Adrenal gland (tissue), 12 donors: Measurements from ENCODE around the gene DIO3. TPM values are rescaled to one million over a fixed set of nuclear protein-coding genes. Genes with fewer than 3 reads are reported as not detected.

Source experiments
- DNase-seq, 7 donors: peaks; one replicate each; pipeline ENCODE4 v3.0.0-alpha.2; 2019 to 2020
- H3K27ac ChIP-seq, 5 donors: fragments of 200-600 bp; sonication (generic) in 4 of 5; 1 replicate in 3 of 5; 2 replicates in 2 of 5; pipeline versions ENCODE4 v1.5.1 to v1.8.0; 2016 to 2020; ENCODE audit warnings: mild to moderate bottlenecking in 1 of 5
- H3K27me3 ChIP-seq: fragments of 200-600 bp; 2 replicates; pipeline ENCODE4 v1.8.0; 2021
- H3K36me3 ChIP-seq, 2 donors: fragments of 200-600 bp; replicated peaks in 1 of 2; 1 replicate in 1 of 2; 2 replicates in 1 of 2; pipeline versions ENCODE4 v1.5.1 to v1.8.0; 2018 to 2022
- H3K4me1 ChIP-seq, 2 donors: fragments of 200-600 bp; replicated peaks in 1 of 2; 1 replicate in 1 of 2; 2 replicates in 1 of 2; pipeline versions ENCODE4 v1.5.1 to v1.8.0; 2018 to 2021
- H3K4me3 ChIP-seq, 4 donors: fragments of 200-600 bp; sonication (generic) in 3 of 4; one replicate each; pipeline ENCODE4 v1.5.1; 2016 to 2018
- H3K9me3 ChIP-seq, 3 donors: fragments of 200-600 bp; sonication (generic) in 1 of 3; replicated peaks in 1 of 3; 1 replicate in 2 of 3; 2 replicates in 1 of 3; pipeline versions ENCODE4 v1.5.1 to v1.8.0; 2016 to 2021
- CTCF ChIP-seq, 6 experiments: fragments of 450-650 bp in 4 of 6; fragments of 200-600 bp in 2 of 6; sonication (generic) in 1 of 6; IDR thresholded peaks; 1 replicate in 5 of 6; 2 replicates in 1 of 6; pipeline versions ENCODE4 v1.5.1 to v1.8.0; 2016 to 2021; ENCODE audit warnings: antibody characterized with exemption in 6 of 6, mild to moderate bottlenecking in 2 of 6, moderate library complexity in 1 of 6
- POLR2A ChIP-seq, 2 donors: fragments of 450-650 bp; IDR thresholded peaks; one replicate each; pipeline ENCODE4 v1.6.1; 2017; ENCODE audit warnings: antibody characterized with exemption in 2 of 2, mild to moderate bottlenecking in 2 of 2, moderate library complexity in 1 of 2
- WGBS, 4 donors: extraction: QIAGEN DNeasy Blood & Tissue Kit in 2 of 4; methylation state at CpG; one replicate each; pipeline versions ENCODE4 v1.1.5 to v1.1.7; 2013 to 2017; 5-methylcytosine and 5-hydroxymethylcytosine counted together
- intact Hi-C, 2 donors: fragments of 100-400 bp; cut with DNase I; formaldehyde crosslinking; loops; one replicate each; pipeline versions ENCODE4 v1.14.1 to v1.15.0; 2022 to 2023
- polyA plus RNA-seq, 3 donors: library from polyadenylated mRNA; stranded (reverse); fragments of 200-250 nt in 2 of 3; fragments of 350-450 nt in 1 of 3; fragmentation: Illumina TruSeq in 1 of 3; extraction: RNeasy Lipid Tissue Mini Kit (QIAGEN cat#74804) in 1 of 3; gene quantifications; one replicate each; pipeline ENCODE4 v1.2.3, GENCODE V29; 2013 to 2014
- total RNA-seq, 9 donors: library from RNA; depleted of rRNA in 4 of 9; stranded (reverse); fragments of >200 nt in 4 of 9; fragments of 120-200 nt in 1 of 9; fragmentation: NEBNext Ultra II Directional in 1 of 9; extraction: Animal tissue kit (Norgen Biotek cat#: 25700) in 1 of 9; gene quantifications; one replicate each; pipeline versions ENCODE4 v1.1.0 to v1.2.4, GENCODE V29; 2013 to 2023
- donor health status: healthy with polysubstance abuse.
- donor health status: Bipolar disorder and iron deficiency.
- donor health status: DM: yes; HTN: yes; CAD: no.
- donor health status: DM: no; HTN: no; CAD: no.
- donor health status: DM: no; HTN: no; CAD: no.
- donor health status: DM: yes; HTN: yes; CAD: no.

The DIO3 gene
- total and polyA plus RNA-seq, 12 donors, result 0.16 to 1.8 (median 0.27) TPM; not detected in 3

GRCh38 chr14:101529079-101529478 is 32.2 kb upstream of the DIO3 start:
- no peak overlapping the region for H3K4me3 ChIP-seq
- no peak for DNase-seq
- H3K36me3 ChIP-seq, result no peaks in the 10 kb centered on the region
- H3K9me3 ChIP-seq, result no peaks in the 10 kb centered on the region
- TF ChIP-seq CTCF (IDR thresholded peaks at IDR 0.05) (no peak), POLR2A (IDR thresholded peaks at IDR 0.05) (no peak)
- intact Hi-C loops, result no loop called here
- no peak overlapping the region for H3K27ac ChIP-seq
- H3K4me1 ChIP-seq, result no peaks in the 10 kb centered on the region
- H3K27me3 ChIP-seq, result no peaks in the 10 kb centered on the region
- 68 to 80% (median 71%) methylated on average over 9 to 13 of the region's 13 CpGs for WGBS, 4 donors

- intact Hi-C loops, result no loop called here
These were observed 27.1 kb upstream of the DIO3 start for GRCh38 chr14:101534198-101534597.

GRCh38 chr14:101535232-101535631 is 26.1 kb upstream of the DIO3 start:
- Histone ChIP-seq H3K36me3 (no peaks in the 10 kb centered on the region), H3K27me3 (no peaks in the 10 kb centered on the region), H3K4me3 (no peak overlapping the region), H3K4me1 (no peaks in the 10 kb centered on the region), H3K27ac (no peak overlapping the region), H3K9me3 (no peaks in the 10 kb centered on the region)
- intact Hi-C loops, result no loop called here
- 61 to 78% (median 69%) methylated on average over 7 to 9 of the region's 9 CpGs for WGBS, 4 donors
- TF ChIP-seq POLR2A (IDR thresholded peaks at IDR 0.05), result no peak
- TF ChIP-seq CTCF (IDR thresholded peaks at IDR 0.05), result no peak
- no peak for DNase-seq

More at GRCh38 chr14:101534198-101534597, 27.1 kb upstream of the DIO3 start:
- Histone ChIP-seq H3K9me3 (no peaks in the 10 kb centered on the region), H3K27ac (no peak overlapping the region), H3K36me3 (no peaks in the 10 kb centered on the region), H3K4me1 (no peaks in the 10 kb centered on the region), H3K27me3 (no peaks in the 10 kb centered on the region), H3K4me3 (no peak overlapping the region)
- WGBS, 4 donors, result 91 to 97% (median 95%) methylated on average over 3 to 4 of the region's 4 CpGs
- no peak for TF ChIP-seq POLR2A (IDR thresholded peaks at IDR 0.05)
- no peak for TF ChIP-seq CTCF (IDR thresholded peaks at IDR 0.05)
- no peak for DNase-seq

GRCh38 chr14:101535701-101536207 is 25.5 kb upstream of the DIO3 start:
- intact Hi-C loops, result no loop called here
- Histone ChIP-seq H3K4me3 (no peak overlapping the region), H3K27ac (no peak overlapping the region), H3K4me1 (no peaks in the 10 kb centered on the region), H3K36me3 (no peaks in the 10 kb centered on the region), H3K27me3 (no peaks in the 10 kb centered on the region), H3K9me3 (no peaks in the 10 kb centered on the region)
- 79 to 92% (median 84%) methylated on average over 8 of the region's 8 CpGs for WGBS, 4 donors
- no peak for TF ChIP-seq POLR2A (IDR thresholded peaks at IDR 0.05)
- TF ChIP-seq CTCF (IDR thresholded peaks at IDR 0.05), result no peak
- no peak for DNase-seq
